IPS-18c (cell line): ENCODE results near the gene C2CD4D.

Experiments
- H3K4me3 ChIP-seq: 2 replicates; pipeline ENCODE4 v1.7.0; 2013; ENCODE audit warnings: low read depth, mild to moderate bottlenecking, low read length, moderate library complexity; ENCODE audit not compliant: insufficient read depth
- H3K9me3 ChIP-seq: one replicate; pipeline ENCODE4 v1.6.1; 2013; ENCODE audit warnings: mild to moderate bottlenecking, low read length, moderate library complexity; ENCODE audit not compliant: control insufficient read depth, insufficient read depth

The C2CD4D gene

DNA sequence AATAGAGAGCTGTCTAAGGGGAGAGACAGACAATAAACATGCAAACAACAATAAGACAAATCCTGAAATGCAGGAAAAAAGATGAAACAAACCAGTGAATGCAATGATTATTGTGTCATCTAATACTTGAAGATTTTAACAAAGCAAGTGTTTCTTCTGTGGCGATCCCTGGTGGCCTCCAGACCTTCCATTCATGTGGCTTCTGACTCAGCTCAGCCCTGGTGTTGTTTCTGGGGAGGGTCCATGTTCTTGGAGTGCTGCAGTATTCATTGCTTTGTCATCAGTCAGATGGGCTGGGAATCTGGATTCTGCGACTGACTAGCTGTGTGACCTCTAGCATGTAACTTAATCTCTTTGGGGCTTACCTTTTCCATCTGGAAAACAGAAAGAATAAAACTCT lies 1.5 kb upstream of the C2CD4D start:
- Histone ChIP-seq H3K9me3 (no peaks in the 10 kb centered on the region), H3K4me3 (no peak overlapping the region)

DNA sequence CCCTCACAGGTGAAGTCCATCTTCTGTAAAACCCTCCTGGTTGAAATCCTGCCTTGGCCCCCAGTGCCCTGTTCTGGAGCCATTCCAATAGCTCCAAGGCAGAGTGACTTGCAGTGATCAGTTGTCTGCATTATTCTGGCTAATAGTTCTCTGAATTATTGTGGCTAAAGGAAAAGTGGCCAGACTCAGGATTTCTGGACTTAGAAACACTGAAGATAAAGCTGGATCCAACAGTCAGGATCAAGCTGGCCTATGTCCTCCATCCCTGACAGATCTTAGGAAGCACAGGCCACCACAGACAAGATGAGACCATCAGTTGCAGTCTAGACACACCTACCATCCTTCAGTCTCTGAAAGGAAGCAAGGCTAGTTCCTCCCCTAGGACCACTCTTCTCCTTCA lies 801 bp upstream of the C2CD4D start:
- peak overlapping the region; percentile 63; the same call in 1 of the 2 replicates for H3K4me3 ChIP-seq
- H3K9me3 ChIP-seq = no peaks in the 10 kb centered on the region

DNA sequence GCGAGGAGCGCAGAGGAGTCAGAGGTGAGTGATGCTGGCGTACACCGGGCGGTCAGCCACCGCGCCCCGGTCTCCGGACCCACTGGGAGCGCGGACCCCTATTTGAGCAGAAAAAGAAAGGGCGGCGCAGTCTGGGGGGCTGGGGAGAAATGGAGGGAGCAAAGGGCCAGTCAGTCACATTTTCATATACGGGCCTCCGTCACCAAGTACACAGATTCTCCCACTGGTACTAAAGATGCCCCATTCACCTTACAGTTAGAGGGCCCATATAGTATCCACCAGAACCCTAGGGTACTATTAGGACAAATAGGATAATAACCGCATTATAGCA lies 573 bp downstream of the C2CD4D start:
- Histone ChIP-seq H3K4me3 (peak overlapping the region; percentile 63), H3K9me3 (no peaks in the 10 kb centered on the region)

DNA sequence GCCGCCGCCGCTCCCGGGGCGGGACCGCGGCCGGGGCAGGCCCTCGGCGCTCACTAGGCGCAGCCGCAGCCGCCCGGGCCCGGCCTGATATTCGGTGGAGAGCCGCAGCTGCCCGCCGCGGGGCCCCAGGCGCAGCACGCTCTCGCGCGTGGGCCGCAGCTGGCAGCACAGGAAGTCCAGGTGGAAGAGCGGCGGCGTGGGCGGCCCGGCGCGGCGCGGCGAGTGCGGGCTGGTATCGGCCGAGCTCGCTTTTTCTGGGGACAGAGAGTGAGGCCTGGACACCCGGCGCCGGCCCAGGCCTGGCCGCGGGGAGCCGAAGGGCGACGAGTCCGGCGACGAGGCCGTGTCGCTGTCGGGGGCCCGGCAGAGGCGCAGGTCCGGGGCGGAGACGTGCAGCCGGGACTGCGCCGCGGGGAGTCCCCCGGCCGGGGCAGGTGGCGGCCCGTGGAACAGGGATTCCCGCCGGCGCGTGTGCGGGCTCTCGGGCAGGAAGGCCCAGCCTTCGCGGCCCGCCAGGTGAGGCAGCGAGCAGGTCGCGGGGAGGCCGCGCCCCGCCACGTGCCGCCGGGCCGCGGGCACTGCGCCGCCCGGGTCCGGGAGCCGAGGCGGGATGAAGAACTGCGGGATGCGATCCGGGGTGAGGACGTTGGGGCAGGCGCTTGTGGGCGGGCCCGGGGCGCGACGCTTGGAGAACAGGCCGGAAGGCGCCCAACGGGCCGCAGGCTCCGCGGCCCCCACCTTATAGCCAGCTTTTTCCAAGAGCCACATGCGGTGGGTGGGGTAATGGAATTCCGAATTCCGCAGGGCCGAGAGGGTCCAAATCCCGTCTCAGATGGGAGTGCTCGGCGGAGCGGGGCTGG lies 1.2 kb downstream of the C2CD4D start:
- Histone ChIP-seq H3K9me3 (no peaks in the 10 kb centered on the region), H3K4me3 (peak overlapping the region; percentile 63)

DNA sequence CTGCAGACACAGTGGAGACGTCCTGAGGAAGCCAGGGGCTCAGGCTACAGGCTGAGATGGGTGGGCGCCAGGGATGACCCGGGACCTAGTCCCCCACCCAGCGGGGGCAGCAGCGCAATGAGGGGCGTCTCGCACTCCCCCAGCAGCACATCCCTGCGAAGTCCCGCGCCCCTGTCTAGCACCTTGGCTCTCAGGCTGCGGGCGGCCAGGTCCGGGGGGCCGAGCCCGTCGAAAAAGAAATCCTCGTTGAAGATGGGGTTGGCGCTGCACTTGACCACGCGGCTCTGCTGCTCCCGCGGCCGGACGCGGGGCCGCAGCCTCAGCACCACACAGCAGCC lies 1.8 kb downstream of the C2CD4D start:
- H3K4me3 ChIP-seq = peak overlapping the region; percentile 63
- H3K9me3 ChIP-seq = no peaks in the 10 kb centered on the region

DNA sequence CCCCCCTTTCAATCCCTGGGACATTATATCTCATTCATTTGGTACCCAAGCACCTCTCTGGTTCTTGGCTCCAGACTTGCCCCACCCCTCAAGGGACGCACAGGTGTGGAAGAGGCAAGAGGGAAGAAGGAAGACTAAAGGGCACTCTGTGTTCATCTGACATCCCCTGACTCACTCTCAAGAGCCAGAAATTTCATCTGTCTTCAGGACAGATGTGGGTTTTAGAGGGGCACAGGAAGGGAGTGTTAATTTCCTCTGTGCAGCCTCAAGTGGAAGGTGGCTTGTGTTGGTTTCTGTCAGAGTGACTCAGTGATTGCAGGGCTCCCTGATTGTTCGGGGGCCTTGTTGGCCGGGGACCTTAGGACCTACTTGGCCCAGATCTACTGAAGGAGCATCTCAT lies 2.4 kb downstream of the C2CD4D start:
- Histone ChIP-seq H3K4me3 (no peak overlapping the region), H3K9me3 (no peaks in the 10 kb centered on the region)

DNA sequence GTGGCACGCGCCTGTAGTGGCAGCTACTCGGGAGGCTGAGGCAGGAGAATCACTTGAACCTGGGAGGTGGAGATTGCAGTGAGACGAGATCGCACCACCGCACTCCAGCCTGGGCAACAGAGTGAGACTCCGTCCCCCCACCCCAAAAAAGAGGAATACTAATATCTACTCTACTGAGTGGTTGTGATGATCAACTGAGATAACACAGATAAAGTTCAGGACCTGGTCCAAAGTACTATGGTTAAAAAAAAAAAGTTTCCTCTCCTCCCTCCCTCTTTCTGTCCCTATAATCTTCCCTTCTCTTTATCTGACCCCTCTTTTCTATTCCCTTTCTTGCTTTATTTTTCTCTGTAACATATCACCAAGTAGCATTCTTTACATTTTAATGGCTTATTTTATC lies 4.0 kb downstream of the C2CD4D start:
- H3K9me3 ChIP-seq = no peaks in the 10 kb centered on the region
- H3K4me3 ChIP-seq = no peak overlapping the region

DNA sequence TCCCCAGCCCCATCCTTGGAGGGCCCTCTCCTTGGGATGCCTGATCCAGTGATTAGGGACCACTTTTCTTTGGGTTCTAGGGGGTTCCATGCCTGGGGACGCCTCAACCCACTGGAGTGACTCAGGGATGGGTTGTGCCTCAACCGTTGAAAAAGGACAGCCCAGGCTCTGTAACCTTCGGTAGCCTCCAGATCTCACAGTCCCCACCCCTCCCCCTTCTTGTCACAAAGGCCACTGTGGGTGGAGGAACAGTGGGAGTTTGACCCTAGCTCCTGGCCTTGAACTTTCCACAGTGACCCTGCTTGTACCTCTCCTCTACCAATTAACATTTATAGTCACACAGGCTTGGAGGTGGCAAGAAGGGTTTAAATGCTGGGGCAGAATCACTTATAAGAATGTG lies 5.4 kb downstream of the C2CD4D start:
- H3K4me3 ChIP-seq = no peak overlapping the region

DNA sequence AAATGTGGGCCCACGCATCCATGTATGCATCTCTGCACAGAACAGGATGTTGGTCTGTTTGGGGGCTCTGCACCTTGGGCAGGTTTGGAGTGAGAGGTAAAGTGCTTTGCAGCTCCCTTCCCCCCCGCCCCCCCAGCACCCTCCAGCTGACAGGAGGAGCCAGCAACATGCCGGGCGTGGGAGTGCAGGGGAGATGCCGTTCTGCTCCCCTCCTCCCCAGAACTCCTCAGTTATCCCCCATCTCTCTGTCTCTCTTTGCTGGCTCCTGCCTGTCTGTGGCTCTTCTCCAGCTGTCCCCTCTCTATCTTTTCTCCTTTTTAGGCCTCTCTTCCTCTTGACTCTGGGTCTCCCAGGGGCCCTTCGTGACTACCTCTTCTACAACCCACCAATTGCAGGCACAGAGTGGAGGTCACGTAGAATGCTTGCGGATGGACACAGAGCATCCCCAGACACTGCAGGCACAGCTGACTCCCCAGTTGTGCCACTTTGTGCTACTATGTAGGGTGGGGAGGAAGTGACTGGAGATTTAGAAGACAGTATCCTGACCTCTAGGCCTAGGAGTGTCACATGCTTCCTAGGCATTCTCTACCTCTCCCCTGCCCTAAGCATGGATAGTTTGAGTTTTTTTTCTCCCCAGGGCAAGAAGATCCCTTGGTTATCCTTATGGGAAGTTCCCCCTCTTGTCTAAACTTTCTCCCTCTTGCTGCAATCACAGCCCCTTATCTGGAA lies 6.3 kb downstream of the C2CD4D start:
- Histone ChIP-seq H3K4me3 (no peak overlapping the region), H3K9me3 (no peaks in the 10 kb centered on the region)

More for the DNA sequence above, 5.4 kb downstream of the C2CD4D start:
- no peaks in the 10 kb centered on the region for H3K9me3 ChIP-seq

DNA sequence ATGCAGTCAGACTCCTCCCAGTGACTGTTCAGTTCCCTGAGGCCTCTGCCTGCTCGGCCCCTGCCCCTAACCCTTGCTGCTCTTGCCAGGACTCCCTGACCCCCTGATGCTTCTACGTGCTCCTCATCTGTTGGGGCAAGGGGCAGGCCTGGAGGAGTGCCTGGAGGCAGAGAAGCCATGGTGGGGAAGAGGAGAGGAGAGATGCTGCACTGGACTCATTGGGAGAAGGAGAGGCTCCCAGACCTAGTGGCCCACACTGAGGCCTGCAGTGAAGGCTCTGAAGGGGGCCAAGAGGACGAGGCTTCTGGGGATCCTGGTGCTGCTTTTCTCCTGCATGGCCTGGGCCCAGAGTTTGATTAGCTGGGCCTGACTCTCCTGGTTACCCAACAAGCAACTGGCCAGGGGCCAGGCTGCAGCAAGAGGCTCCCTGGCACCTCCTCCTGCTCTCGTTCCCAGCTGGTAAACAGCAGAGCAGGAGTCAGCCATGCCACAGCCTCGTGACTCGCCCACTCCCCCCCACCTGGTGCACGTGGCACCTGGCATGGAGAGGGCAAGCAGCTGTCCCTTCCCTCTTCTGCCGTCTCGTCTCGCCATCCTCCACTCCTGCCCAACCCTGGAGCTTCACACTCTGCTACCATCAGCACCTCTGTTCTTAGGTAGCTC lies 7.2 kb downstream of the C2CD4D start:
- Histone ChIP-seq H3K9me3 (no peaks in the 10 kb centered on the region), H3K4me3 (no peak overlapping the region)

DNA sequence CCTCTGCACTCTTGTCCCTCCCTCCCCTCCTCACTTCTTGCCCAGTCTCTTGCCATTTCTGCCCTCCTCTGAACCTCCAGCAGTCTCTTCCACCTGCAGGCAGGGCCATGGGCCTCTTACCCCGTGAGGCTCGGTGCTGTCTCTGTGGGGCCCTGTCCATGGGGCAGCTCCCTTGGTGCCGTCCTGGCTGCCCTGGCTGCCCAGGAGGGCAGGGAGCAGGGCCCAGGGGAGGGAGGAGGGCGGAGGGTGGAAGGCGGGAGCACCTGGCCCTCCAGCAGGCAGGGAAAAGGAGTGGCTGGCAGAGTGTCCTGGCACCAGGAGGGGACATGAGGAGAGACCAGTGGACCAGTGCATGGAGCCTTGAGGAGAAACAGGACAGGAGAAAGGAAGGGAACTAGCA lies 8.0 kb downstream of the C2CD4D start, which contains the start of gene RORC:
Gene RORC (minus strand): TSS at position 198 of the 400 bp plus-strand sequence. CDS start 38 bp downstream, at position 160.
- Histone ChIP-seq H3K4me3 (no peak within 1 kb of the TSS), H3K9me3 (no peaks in the 10 kb centered on the region)

DNA sequence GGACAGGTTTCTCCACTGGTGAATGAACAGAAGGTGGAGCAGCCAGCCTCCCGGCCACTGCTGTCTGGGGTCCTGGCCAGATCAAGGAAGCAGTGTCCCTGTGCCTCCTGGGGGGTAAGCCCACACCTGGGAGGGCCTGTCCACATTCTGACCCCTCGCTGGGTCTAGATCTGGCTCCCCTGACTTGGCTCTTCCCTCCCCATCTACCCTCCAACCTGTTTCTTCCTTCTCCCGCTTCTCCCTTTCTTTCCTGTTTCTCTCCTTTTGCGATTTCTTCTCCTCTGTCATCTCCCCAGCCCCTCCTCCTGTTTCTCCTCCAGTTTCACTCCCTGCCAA lies 8.4 kb downstream of the C2CD4D start:
- H3K4me3 ChIP-seq = no peak overlapping the region
- H3K9me3 ChIP-seq = no peaks in the 10 kb centered on the region

DNA sequence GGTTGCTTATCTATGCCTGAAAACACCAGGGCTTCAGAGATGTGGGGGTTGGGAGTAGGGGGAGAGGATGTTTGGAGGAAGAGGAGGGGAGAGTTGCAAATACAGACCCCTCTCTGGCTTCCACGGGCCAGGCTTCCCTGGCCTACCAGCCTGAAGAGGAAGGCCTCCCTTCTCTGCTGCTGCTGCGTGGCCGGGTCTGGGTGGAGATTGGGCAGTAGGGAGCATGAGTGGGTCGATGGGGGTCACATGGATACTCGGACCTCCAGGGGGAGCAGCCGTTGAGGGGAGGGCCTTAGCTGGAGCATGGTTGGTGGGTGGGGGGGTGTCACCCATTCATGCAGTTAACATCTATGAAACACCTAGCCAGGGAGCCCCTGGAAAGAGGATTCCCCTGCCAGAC lies 9.6 kb downstream of the C2CD4D start:
- Histone ChIP-seq H3K4me3 (no peak overlapping the region), H3K9me3 (no peaks in the 10 kb centered on the region)

DNA sequence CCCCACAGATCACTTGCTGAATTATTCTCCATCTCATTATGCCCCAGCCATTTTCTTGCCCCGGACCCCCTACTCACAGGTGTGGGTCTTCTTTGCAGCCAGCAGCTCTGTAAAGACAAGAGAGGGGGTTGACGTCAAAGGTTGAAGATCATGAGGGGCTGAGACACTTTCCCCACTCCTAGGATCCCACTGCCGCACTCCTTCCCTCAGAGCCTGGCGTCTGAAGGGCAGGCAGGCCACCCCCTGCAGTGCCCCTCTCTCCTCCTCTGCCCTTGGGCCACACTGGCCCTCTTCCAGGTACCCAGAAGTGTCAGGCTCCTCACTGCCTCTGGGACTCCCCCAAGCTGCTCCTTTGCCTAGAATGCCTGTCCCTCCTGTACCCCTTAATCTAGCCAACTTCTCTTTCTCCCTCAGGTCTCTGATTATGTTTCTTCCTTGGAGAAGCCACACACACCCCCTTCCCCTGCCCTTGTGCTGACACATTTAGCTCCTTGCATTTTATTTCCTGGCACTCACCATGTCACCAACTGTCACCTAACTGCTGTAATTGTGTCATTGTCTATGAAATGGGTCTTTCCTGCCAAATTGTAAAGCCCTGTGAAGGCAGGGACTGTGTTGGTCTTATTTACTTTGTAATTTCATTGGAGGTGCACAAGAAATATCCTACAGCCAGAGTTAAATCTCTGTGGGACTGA lies 10.1 kb downstream of the C2CD4D start:
- Histone ChIP-seq H3K4me3 (no peak overlapping the region), H3K9me3 (no peaks in the 10 kb centered on the region)

DNA sequence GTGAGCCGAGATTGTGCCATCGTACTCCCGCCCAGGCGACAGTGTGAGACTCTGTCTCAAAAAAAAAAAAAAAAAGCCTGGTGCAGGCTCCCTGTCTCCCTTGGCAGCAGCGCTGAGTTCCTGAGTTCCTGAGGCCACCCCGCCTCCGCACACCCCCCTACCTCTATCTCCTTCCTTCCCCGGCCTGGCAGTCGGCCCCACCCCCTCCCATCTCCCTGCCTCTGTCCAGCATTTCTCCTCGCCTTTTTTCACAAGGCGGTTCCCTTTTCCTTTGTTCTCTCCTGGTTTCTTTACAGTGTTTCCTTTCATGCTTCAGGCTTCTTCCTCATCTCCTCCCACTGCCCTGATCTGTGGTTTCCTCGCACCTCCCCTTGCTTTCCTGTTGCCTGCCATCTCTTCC lies 10.7 kb downstream of the C2CD4D start:
- Histone ChIP-seq H3K4me3 (no peak overlapping the region), H3K9me3 (no peaks in the 10 kb centered on the region)

DNA sequence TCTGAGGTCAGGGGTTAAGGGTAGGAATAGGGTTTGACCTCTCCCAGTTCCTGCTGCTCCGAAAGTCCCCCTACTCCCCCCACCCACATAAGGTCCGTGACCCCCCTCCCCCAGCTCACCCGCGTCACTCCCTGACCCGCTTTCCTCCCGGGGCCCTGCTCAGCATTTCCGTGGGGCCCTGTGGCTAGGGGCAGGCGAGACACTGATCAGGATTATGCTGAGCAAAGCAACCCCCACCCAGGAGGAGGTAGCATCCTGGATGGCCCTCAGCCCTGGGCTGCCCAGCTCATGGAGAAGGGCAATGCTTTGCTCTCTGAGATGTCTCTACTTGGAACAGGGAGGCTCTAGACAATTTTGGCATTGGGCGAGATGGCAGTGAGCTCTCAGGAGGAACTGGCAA lies 11.8 kb downstream of the C2CD4D start:
- no peak overlapping the region for H3K4me3 ChIP-seq

DNA sequence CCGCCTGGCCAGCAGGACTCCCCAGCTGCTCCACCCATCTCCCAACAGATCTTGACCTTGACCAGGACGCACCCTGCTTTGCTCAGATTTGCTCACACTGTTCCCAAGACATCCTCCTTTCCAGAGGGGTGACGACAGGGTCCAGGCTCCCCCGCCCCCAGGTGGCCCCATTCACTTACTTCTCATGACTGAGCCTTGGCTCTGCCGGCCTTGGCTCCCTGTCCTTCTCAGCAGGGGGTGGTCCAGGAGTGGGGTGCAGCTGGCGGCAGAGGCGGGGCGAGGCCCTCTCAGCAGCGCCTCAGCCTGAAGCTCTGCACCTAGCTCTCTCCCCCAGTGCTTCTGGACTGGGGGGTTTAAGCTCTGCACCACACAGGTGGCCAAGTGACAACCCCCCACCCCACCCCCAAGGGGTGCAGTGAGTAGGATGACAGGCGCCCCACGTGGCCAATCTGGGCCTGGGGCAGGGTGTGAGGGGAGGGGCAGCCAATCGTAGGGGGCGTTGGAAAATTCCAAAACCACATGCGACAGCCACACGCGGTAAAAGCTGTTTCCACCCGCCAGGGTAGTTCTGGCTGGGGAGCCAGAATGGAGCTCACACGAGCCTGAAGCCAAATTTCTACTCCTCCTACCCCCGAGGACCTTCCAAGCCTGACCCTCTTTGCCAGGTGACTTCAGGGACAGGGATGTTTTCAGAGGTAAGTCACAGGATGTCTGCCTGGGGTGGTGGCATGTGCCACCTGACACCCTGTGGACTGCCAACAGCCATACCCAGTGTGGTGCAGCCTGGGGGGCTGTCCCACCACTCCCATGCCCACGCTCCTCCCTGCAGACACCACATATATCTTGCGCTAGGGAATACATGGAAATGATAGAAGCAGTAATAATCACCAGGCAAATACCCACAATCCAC lies 13.6 kb downstream of the C2CD4D start:
- no peaks in the 10 kb centered on the region for H3K9me3 ChIP-seq
- H3K4me3 ChIP-seq = peak overlapping the region; percentile 11; the same call in 1 of the 2 replicates

More for the DNA sequence above, 11.8 kb downstream of the C2CD4D start:
- H3K9me3 ChIP-seq = no peaks in the 10 kb centered on the region
